GM18868 (cell line): ENCODE results near the gene NCOA7.
"Not testable (repeated sequence)": the region's sequence is repeated elsewhere in the genome, so short reads cannot be mapped to it uniquely, and the experiment has no call there.

Source experiments
- ATAC-seq: cut with Tn5 transposase; IDR thresholded peaks from one replicate; pipeline ENCODE4 v1.9.1; 2021; ENCODE audit warnings: mild to moderate bottlenecking, moderate library complexity; ENCODE audit not compliant: unreplicated experiment

The NCOA7 gene

DNA sequence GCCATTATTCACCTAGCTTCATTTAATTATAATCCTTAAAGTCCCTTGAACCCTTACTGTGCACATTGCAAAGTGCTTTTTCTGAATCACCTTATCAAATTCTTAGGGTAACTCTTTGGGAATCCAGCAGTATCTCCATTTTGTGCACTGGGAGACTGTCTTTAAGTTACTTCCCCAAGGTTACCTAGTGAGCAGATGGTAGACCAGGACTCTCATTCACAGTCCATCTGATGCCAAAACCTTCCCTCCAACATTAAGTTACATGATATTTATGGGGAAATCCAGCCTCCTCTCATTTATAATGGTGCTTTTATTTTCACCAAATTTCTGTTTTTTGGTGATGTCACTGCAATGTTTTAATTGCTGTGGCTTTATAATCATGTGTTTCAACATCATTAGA, 75.7 kb downstream of the NCOA7 start:
- ATAC-seq = no peak

DNA sequence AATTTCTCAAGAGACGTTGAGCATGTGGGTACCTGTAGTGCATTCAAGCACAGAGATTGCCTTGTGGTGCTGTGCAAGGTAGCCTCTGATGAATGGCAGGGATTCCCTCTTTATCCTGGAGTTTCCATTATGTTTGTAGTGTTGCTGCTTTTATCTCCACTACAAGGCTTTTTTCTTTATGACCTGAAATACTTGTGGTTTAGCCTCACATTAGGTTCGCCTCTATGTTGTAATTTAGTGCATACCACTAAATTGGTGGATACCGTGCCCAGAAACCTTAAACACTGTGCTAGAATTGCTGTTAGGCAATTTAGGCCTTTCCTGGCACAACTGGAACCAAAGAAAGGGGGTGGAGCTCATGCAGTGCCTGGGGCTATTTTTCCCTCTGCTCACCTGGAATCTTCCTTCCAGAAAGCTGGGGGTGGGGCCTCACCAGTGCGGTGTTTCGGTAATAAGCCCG, 76.8 kb downstream of the NCOA7 start:
- no peak for ATAC-seq

DNA sequence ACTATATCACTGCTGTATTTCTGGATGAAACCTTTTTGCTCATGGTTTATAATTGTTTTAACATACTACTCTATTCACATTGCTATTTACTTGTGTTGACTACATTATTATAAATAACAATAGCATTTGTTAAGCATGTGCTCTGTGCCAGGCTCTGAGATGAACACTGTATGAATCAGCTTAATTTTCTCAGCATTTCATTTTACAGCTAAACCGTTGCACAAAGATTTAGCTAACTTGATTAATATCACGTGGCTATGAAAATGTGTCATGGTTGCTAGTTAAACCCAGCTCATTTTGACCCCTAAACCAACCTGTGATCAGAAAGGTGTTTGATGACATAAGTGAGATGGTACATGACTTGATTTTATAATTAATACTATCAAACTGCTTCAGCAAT, 77.5 kb downstream of the NCOA7 start:
- ATAC-seq = no peak

DNA sequence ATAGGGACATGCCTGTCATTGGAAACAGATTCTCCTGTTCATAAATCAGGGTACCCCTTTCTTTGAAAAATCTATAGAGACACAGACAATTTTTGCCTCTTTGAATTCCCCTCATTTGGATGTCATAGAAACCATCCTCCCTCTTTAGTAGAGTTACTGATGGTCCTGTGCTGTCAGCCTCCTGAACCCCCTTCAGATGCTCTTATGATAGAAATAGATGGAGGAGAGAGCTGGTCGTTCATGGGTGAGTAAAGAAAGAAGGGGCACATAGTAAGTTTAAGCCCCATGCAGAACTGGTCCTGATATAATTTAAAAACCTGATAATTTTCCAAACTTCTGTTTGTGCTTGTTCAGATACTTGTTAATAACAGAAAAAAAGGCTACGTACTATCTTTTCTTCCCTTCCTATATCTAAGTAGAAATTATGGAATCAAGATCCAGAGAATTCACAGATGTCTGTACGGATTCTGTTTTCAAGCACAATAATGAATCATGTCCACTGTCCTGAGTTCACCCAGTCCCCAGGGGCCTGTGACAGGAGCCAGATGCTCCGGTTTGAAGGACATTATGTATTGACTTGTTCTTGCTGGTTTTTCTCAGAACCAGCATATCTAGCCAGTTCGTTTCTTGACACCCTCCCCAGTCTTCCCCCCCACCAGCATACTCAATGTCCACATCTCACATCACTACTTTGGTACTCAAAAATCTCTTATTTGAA, 78.1 kb downstream of the NCOA7 start:
- ATAC-seq = no peak

DNA sequence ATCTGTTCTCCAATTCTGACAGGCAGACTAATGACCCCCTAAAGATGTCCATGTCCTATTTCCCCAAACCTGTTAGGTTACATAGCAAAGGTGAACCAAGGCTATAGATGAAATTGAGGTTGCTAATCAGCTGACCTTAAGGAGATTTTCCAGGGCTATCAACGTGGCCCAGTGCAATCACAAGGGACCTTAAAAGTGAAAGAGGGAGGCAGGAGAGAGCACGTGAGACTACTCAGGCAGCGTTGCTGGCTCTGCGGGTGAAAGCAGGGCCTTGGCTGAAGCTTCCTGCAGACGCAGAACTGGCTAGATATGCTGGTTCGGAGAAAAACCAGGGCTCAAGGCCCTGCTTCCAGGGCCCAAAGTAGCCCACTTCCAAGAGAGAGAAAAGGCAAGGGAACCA, 78.7 kb downstream of the NCOA7 start:
- no peak for ATAC-seq

DNA sequence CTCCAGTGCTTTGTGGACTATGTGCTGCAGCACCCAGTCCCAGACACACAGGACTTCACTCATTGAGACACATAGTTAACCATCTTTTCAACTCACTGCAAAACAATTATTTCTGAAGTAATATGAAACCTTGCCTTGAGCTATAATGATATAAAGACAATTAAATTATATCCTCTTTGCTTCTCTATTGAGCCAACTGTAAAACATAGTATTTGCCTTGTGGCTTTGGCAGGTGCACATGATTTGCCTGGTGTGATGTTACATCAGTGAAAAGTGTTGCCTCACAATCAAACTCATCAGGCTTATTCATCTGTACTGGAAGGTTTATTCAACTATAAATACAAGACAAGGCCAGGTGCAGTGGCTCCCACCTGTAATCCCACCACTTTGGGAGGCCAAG, 80.6 kb downstream of the NCOA7 start:
- no peak for ATAC-seq

DNA sequence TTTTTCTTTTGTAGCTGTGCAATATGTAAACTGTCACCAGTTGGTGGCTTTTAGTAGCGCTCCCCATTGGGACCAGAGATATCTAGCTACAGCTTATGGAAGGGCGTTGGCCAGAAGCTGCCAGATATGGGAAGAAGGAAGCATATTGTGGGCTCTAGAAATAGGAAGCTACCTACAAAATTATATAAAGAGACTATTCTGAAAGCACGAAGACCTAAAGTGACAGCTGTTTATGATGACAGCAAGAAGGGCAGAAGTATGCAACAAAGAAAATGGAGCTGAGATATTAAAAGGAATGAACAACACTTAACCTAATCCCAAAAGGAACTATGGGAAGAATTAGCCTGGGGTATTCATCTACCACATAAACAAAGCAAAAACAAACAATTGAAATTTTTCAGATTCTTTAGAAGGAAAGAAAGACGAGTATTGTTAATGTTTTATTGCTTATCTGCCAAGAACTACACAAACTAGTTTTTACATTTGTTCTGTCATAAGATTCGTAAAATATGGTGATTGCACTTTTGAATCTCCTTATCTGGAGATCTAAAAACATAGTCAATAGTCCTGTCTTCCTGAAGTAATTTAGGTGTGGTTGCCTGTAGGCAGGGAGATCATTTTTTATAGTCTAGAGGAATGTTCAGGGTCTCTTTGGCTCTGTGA, 81.6 kb downstream of the NCOA7 start:
- no peak for ATAC-seq

DNA sequence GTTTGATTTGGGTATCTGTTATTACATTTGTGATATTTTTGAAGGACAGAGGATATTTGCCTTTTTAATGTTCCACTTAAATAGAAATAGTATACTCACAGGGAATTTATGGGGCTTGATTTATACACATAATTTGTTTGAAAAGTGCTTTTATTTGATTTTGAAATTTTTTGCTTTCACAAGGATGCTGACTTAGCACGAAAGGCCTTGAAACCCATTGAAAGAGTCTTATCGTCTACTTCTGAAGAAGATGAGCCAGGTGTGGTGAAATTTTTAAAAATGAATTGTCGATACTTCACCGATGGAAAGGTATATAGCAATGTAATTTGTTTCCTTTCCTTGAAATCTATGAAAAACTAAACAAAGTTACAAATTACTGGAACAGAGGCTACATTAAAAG, 91.5 kb downstream of the NCOA7 start:
- no peak for ATAC-seq

DNA sequence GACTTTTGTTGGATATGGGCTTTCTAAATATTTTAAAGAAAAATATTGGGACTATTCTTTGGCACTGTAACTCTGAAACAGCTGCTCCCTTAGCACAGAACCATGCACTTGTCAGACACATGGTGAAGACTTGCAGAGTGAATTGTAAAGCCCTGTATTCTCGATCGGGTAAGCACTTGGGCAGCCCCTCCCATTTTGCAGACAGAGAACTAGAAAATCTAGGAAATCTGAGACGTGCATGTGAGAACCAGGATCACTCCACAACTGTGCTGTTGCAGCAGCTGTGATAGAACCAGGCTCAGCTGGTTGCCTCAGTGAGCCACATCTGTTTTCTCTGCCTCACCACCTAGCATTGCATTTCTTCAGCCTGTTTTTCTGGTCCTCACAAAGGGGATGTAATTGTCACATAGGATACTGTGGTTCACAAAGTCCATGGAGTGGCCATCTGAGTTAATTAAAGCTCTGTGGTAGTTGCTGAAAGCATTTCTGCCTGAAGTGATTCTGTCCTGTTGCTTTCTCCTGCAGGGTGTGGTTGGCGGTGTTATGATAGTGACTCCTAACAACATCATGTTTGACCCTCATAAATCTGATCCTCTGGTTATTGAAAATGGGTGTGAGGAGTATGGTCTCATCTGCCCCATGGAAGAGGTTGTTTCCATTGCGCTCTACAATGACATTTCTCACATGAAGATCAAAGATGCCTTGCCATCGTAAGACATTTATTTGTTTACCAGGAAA, 94.0 kb downstream of the NCOA7 start:
- ATAC-seq = no peak

DNA sequence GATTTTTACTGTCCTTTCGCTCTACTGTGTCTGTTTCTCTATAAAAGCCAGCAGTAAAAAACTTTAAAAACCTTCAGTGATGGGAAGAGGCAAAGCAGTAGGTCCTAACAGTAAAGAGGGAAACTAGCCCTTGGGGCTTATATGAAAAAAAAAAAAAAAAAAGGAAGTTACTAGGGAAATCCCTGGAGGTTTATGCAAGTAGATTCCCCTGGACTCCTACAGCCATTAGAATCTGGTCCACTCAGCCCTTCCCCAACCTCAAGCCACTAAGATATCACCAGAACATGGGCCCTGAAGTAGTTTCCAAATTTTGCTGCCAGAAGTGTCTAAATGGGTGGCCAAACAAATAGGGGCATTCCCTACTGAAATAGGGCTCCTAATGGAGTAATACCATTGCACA, 95.3 kb downstream of the NCOA7 start:
- no peak for ATAC-seq

DNA sequence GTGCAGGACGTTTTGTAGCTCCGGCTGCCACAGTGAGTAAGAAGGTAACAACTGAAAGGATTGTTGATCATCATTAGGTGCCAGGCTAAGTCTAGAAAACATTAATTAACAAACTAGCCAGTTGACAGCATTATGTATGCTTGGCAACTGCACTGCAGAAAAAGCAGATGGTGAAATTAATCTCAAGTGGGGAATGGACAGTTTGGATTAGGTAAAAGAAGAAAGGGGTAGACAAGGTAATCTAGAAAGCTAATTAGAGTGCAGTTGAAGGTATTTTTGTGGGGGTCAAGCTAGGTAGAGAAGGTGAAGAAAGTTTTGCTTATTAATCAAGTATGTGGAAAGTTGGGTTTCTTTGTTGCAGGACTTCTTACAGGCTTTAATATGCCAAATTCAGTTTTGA, 96.2 kb downstream of the NCOA7 start:
- ATAC-seq = no peak

DNA sequence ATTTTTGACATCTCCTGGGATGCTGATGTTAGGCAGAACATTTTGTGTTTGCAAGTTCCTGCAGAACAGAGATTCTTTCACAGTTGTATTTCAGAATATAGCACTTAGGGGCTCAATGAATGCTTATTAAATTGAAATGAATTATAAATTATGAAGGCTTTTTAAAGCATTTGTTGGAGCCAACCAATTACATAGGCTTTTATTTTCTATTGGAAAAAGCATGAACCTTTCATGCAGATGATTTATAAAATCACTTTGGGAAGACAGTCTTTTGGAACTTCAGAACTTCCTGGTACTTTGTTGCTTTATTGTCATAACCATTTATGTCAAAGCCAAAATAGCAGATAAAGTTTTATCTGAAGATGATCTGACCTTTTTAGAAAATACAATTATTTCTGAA, 96.6 kb downstream of the NCOA7 start:
- no peak for ATAC-seq

DNA sequence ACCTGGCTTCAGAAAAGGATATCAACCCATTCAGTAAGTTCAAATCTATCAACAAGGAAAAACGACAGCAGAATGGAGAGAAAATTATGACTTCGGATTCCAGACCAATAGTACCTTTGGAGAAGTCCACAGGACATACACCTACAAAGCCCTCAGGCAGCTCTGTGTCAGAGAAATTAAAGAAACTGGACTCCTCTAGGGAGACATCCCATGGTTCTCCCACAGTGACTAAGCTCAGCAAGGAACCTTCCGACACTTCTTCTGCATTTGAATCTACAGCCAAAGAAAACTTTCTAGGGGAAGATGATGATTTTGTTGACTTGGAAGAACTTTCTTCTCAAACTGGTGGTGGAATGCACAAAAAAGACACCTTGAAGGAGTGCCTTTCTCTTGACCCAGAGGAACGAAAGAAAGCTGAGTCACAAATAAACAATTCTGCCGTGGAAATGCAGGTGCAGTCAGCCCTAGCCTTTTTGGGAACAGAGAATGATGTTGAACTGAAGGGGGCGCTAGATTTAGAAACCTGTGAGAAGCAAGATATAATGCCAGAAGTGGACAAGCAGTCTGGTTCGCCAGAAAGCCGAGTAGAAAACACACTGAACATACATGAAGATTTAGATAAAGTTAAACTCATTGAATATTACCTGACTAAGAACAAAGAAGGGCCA, 98.4 kb downstream of the NCOA7 start:
- ATAC-seq = peak; percentile 57

DNA sequence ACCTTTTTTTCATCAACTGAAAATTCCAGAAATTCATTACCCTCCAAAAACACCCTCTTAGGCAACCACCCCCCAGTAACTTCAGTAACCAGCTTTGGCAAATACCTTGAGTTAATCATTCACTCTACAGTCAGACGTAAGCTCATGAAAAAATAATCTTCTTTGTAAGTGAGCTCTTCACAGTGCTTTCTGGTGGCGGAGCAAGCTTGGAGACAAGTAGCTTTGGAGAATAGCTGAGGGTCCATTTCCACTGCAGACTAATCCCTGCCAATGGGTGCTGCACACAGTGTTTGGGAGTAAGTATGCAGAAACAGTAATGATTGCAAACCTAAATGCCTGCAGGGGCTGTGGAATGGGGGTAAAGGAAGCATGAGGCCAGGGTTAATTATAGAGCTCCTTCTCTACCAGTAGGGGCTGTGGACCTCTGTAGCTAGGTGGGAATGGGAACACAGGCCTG, 109.0 kb downstream of the NCOA7 start:
- no peak for ATAC-seq

DNA sequence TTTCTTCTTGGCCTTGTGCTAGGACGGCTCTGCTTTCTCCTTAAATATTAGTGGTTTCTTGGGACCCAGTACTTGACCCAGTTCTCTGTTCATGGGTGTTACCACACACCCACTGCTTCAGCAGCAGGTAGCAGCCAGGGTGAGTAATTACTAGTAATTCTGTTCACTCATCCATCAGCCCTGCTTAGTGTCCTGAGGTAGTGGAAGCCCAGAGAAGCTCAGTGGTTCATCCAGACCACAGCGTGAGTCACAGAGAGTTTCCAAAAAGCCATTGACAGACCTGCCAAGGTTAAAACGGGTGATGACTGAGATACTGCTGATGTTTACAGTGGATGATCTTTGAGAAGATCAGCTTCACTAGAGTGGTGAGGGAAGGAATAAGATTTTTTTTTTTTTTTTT, 114.1 kb downstream of the NCOA7 start:
- peak; percentile 90 for ATAC-seq

DNA sequence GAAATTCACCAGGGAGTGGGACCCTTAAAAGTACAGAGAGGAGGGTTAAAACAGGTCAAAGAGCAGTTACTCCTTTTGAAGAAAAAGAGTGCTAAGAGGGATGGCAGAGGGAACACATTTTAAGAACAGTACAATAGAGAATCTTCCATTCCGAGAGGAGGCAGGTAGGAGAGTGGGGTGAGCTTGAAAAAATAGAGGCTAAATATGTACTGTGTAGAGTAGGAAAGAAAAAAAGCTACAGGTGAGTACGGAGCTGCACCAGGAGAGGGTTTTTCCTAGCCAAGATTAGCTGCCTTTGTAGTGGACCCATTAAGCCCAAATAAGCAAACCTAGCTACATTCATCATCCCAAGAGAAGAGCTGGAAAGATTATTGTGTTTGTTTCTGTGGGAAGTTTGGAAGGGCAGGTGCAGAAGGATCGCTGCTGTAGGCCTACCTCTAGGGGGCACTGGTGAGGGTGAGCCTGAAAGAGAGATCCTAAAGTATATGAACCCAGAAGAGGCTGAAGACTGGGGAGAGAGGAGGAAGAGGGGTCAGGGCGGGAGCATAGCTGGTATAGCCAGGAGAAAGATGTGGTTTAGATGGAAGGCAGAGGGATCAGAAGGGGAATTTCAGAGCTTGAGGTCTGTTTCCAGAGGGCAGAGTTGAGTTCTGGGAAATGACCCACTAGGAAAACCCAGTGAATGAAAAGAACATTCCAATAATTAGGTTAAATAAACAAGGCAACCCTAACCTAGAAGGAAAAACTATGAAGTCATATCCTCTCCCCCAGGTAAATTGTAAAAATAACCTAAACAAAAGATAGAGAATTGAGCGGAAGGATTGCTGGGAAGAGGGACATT, 115.6 kb downstream of the NCOA7 start:
- ATAC-seq = peak; percentile 24

DNA sequence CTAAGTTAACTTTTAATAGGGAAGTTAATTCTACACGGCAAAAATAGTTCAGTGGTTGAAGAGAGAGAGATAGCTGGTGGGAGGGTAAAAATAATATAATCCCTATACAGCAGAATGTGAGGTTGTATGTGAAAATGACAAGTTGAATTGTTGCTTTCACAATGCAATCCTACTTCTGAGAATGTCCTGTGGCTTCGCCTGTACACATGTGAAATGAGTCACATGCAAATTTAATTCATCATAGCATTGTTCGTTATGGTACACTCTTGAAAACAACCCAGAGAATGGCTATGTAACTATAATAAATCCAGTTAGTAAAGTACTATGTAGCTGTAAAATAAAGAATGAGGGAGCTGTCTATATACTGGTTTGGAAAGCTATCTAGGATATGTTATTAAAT, 119.8 kb downstream of the NCOA7 start:
- peak; percentile 99 for ATAC-seq

DNA sequence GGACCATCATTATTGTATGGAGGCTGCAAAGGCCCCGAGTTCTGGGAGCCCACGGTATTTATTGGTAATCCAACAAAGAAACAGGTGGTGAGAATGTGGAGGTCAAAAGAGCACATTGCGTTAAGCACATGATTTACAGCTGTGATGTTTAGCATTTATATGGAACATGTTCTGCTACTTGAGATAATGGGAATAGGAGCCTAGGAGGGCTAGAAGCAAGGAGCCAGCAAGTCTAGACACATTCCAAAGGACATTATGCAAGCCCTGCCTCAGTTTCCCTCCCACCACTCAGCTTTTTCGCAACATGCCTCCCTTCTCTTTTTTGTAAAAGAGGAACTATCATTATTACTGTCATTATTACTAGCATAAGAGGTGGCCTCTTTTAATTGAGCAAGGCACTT, 120.3 kb downstream of the NCOA7 start:
- not testable (repeated sequence) for ATAC-seq

DNA sequence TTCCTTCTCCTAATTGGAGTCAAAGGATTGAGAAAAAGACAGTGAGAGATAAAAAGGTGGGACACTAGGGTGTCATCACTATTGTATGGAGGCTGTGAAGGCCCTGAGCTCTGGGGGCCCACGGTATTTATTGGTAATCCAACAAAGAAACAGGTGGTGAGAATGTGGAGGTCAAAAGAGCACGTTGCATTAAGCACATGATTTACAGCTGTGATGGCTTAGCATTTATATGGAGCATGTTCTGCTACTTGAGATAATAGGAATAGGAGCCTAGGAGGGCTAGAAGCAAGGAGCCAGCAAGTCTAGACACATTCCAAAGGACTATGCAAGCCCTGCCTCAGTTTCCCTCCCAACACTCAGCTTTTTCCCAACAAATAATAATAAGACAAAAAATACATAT, 121.7 kb downstream of the NCOA7 start:
- not testable (repeated sequence) for ATAC-seq

DNA sequence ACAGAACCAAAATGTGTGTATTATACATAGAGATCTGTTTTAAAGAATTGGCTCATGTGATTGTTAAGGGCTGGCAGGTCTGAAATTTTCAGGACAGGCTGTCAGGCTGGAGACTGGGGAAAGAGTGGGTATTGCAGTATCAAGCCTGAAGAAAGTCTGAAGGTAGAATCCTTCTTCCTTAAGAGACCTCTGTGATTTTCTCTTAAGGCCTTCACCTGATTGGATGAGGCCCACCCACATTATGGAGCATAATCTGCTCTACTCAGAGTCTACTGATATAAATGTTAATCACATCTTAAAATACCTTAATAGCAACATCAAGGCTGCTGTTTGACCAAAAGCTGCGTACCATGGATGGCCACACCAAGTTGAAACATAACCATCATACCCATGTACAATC, 122.4 kb downstream of the NCOA7 start:
- no peak for ATAC-seq
